ENCODE data around the gene MAP4K3. TPM values are rescaled to one million over a fixed set of nuclear protein-coding genes. Genes with fewer than 3 reads are reported as not detected.

Gene MAP4K3
- total and polyA plus RNA-seq, 3 donors from 2014 or later = 37.6 to 59.6 (median 58.8) TPM

DNA sequence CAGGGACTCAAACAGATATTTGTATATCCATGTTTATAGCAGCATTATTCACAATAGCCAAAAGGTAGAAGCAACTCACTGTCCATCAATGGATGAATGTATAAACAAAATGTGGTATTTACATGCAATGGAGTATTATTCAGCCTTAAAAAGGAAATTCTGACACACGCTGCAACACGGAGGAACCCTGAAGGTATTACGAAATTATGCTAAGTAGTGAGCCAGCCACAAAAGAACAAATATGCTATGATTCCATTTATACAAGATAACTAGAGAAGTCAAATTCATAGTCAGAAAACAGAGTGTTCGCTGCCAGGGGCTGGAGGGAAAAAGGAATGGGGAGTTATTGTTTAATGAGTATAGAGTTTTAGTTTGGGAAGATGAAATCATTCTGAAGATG is 132.4 kb downstream of the MAP4K3 start:
- Histone ChIP-seq H3K4me3 (no peak overlapping the region), H3K36me3 (ENCODE audit: low read depth, missing control alignments) (no peaks in the 10 kb centered on the region), H3K27me3 (no peaks in the 10 kb centered on the region), H3K4me1 (no peaks in the 10 kb centered on the region), H3K9me3 (no peaks in the 10 kb centered on the region), H3K27ac (no peak overlapping the region)
- WGBS, 2 donors = 83 to 94% methylated on average over 4 of the region's 4 CpGs
- intact Hi-C loops (cut with DNase I; ENCODE audit: low total_unique reads) = no loop called here
- DNase-seq = no peak
- TF ChIP-seq, protein P1, sequence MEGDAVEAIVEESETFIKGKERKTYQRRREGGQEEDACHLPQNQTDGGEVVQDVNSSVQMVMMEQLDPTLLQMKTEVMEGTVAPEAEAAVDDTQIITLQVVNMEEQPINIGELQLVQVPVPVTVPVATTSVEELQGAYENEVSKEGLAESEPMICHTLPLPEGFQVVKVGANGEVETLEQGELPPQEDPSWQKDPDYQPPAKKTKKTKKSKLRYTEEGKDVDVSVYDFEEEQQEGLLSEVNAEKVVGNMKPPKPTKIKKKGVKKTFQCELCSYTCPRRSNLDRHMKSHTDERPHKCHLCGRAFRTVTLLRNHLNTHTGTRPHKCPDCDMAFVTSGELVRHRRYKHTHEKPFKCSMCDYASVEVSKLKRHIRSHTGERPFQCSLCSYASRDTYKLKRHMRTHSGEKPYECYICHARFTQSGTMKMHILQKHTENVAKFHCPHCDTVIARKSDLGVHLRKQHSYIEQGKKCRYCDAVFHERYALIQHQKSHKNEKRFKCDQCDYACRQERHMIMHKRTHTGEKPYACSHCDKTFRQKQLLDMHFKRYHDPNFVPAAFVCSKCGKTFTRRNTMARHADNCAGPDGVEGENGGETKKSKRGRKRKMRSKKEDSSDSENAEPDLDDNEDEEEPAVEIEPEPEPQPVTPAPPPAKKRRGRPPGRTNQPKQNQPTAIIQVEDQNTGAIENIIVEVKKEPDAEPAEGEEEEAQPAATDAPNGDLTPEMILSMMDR (IDR thresholded peaks at IDR 0.05) = no peak
- no peak for TF ChIP-seq POLR2A (IDR thresholded peaks at IDR 0.05)

- Histone ChIP-seq H3K27ac (no peak overlapping the region), H3K36me3 (ENCODE audit: low read depth, missing control alignments) (no peaks in the 10 kb centered on the region), H3K27me3 (no peaks in the 10 kb centered on the region), H3K9me3 (no peaks in the 10 kb centered on the region), H3K4me3 (no peak overlapping the region), H3K4me1 (no peaks in the 10 kb centered on the region)
- no peak for DNase-seq
- no peak for TF ChIP-seq POLR2A (IDR thresholded peaks at IDR 0.05)
- TF ChIP-seq, protein P1 (IDR thresholded peaks at IDR 0.05) = no peak
- intact Hi-C loops (cut with DNase I; ENCODE audit: low total_unique reads) = no loop called here
- 96 to 100% methylated on average over 1 of the region's 1 CpG for WGBS, 2 donors
Measured at GRCh38 chr2:39304200-39304599, 132.9 kb downstream of the MAP4K3 start.

- Histone ChIP-seq H3K36me3 (ENCODE audit: low read depth, missing control alignments) (no peaks in the 10 kb centered on the region), H3K27ac (no peak overlapping the region), H3K4me1 (no peaks in the 10 kb centered on the region), H3K27me3 (no peaks in the 10 kb centered on the region), H3K9me3 (no peaks in the 10 kb centered on the region), H3K4me3 (no peak overlapping the region)
- intact Hi-C loops (cut with DNase I; ENCODE audit: low total_unique reads) = no loop called here
- no peak for DNase-seq
- 86 to 92% methylated on average over 6 of the region's 6 CpGs for WGBS, 2 donors
- TF ChIP-seq POLR2A (IDR thresholded peaks at IDR 0.05) = no peak
- TF ChIP-seq, protein P1 (IDR thresholded peaks at IDR 0.05) = no peak
Measured at GRCh38 chr2:39301352-39301751, 135.7 kb downstream of the MAP4K3 start.

DNA sequence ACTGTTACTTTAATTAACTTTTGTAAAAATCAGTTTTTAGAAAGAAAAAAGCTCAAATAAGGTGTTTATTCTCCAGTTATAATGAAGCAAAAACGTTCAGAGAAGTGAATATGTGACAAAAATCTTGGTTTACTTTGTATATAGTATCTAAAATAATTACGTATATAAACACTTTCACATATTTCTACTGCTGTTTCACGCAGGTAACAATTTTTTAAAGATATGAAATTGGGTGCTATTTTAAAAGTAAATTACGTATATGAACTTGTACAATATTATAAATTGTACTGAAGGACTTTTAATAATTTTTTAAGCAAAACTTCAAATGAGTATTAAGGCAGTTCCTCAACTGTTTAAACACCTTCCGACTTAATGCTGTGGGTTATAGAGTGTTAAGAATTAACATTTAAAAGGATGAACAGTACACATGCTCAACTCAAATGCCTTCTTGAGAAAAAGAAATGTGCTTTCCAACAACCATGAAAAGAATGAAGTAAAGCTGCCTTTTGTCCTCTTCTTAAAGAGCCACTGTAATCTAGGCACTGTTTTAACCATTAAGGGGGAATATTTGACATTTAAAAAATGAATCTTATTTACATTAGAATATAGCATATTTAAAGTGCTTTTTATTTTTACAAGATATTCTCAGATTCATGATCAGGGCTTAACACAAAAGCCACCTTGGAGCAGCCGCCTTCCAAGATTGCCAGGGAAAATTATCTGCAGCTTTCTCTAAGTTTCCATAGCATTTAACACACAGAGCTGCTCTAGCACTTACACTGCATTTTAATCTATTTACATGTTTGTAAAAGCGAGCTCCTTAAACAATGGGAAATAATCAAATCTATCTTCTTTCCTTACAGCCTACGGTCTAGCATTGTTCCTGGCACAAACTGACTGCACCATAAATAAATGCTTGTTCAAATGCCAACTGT is 136.8 kb downstream of the MAP4K3 start:
- no peak for DNase-seq
- H3K36me3 ChIP-seq (ENCODE audit: low read depth, missing control alignments) = no peaks in the 10 kb centered on the region
- H3K4me3 ChIP-seq = no peak overlapping the region
- no peak for TF ChIP-seq POLR2A (IDR thresholded peaks at IDR 0.05)
- TF ChIP-seq, protein P1 (IDR thresholded peaks at IDR 0.05) = no peak
- no peak overlapping the region for H3K27ac ChIP-seq
- H3K27me3 ChIP-seq = no peaks in the 10 kb centered on the region
- H3K4me1 ChIP-seq = no peaks in the 10 kb centered on the region
- no peaks in the 10 kb centered on the region for H3K9me3 ChIP-seq
- intact Hi-C loops (cut with DNase I; ENCODE audit: low total_unique reads) = no loop called here
- WGBS, 2 donors = 84 to 89% methylated on average over 8 of the region's 8 CpGs
